Tibial nerve (tissue), 4 donors: Measurements from ENCODE around the gene UGGT1. TPM values are rescaled to one million over a fixed set of nuclear protein-coding genes. Genes with fewer than 3 reads are reported as not detected.

Experiments
- DNase-seq, 2 donors: peaks; one replicate each; pipeline ENCODE4 v3.0.0-alpha.2; 2019; ENCODE audit warnings: low spot score in 2 of 2
- H3K27ac ChIP-seq, 4 donors: fragments of 200-600 bp; sonication (generic) in 3 of 4; one replicate each; pipeline ENCODE4 v1.5.1; 2017 to 2019; ENCODE audit warnings: mild to moderate bottlenecking in 1 of 4
- H3K27me3 ChIP-seq, 2 donors: fragments of 200-600 bp; sonication (generic) in 1 of 2; one replicate each; pipeline versions ENCODE4 v1.5.1 to v1.6.0; 2017 to 2019
- H3K36me3 ChIP-seq, 3 donors: fragments of 200-600 bp; sonication (generic); one replicate each; pipeline ENCODE4 v1.5.1; 2018 to 2019
- H3K4me1 ChIP-seq, 4 donors: fragments of 200-600 bp; sonication (generic) in 3 of 4; one replicate each; pipeline ENCODE4 v1.5.1; 2017 to 2019
- H3K4me3 ChIP-seq, 4 donors: fragments of 200-600 bp; sonication (generic) in 3 of 4; one replicate each; pipeline ENCODE4 v1.5.1; 2017 to 2019; ENCODE audit warnings: mild to moderate bottlenecking in 1 of 4, moderate library complexity in 1 of 4
- H3K9me3 ChIP-seq, 4 donors: fragments of 200-600 bp; sonication (generic) in 3 of 4; one replicate each; pipeline ENCODE4 v1.5.1; 2017 to 2019
- EP300 ChIP-seq, 2 donors: sonication (generic); formaldehyde crosslinking; IDR thresholded peaks; one replicate each; pipeline ENCODE4 v1.6.1; 2017; ENCODE audit warnings: antibody characterized with exemption in 2 of 2, mild to moderate bottlenecking in 1 of 2
- POLR2A ChIP-seq, 2 donors: fragments of 450-650 bp; IDR thresholded peaks; one replicate each; pipeline ENCODE4 v1.6.1; 2017; ENCODE audit warnings: antibody characterized with exemption in 2 of 2, mild to moderate bottlenecking in 2 of 2, moderate library complexity in 2 of 2
- WGBS, 2 donors: methylation state at CpG; one replicate each; pipeline ENCODE4 v1.1.5; 2018; 5-methylcytosine and 5-hydroxymethylcytosine counted together
- total RNA-seq, 4 donors: library from RNA; depleted of rRNA; stranded (reverse); fragments of >200 nt; gene quantifications; one replicate each; pipeline ENCODE4 v1.1.0, GENCODE V29; 2016
- TF ChIP-seq, protein P1 (sequence below), 5 experiments: fragments of 200-600 bp in 3 of 5; fragments of 450-650 bp in 2 of 5; sonication (generic) in 3 of 5; IDR thresholded peaks; one replicate each; pipeline ENCODE4 v1.5.1; 2016 to 2019; ENCODE audit warnings: antibody characterized with exemption in 5 of 5, mild to moderate bottlenecking in 3 of 5, moderate library complexity in 2 of 5

The UGGT1 gene
- total RNA-seq, 4 donors from 2014 or later = 57.1 to 92.7 (median 66.2) TPM

DNA sequence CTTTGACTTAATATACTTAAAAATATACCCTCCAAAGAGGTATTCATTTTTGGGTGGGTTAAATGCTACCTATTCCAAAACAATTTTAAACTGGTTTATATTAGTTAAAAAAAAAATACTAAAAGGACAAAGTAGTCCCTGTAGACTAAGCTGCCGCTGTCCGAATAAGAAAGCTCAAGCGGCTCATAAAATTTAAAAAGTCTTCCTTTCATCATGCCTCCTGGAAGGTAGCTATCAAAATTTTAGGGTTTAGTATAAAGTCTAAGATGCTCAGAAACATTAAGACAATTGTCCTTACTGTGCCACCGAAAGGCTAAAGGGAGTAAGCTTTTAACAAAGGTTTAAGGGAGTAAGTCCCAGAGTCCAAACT lies 440 bp upstream of the UGGT1 start:
- Histone ChIP-seq H3K9me3 (no peaks in the 10 kb centered on the region), H3K4me3 (peak overlapping the region; percentile 84 to 100 (median 98)), H3K27me3 (no peaks in the 10 kb centered on the region), H3K36me3 (peaks cover 0 to 9% (median 0%) of the 10 kb centered on the region in 3 donors), H3K4me1 (peaks cover 0 to 36% (median 2%) of the 10 kb centered on the region in 4 donors), H3K27ac (peak overlapping the region; percentile 38 to 93 (median 84))
- TF ChIP-seq POLR2A (IDR thresholded peaks at IDR 0.05) (no peak), EP300 (IDR thresholded peaks at IDR 0.05) (no peak)
- TF ChIP-seq, protein P1, sequence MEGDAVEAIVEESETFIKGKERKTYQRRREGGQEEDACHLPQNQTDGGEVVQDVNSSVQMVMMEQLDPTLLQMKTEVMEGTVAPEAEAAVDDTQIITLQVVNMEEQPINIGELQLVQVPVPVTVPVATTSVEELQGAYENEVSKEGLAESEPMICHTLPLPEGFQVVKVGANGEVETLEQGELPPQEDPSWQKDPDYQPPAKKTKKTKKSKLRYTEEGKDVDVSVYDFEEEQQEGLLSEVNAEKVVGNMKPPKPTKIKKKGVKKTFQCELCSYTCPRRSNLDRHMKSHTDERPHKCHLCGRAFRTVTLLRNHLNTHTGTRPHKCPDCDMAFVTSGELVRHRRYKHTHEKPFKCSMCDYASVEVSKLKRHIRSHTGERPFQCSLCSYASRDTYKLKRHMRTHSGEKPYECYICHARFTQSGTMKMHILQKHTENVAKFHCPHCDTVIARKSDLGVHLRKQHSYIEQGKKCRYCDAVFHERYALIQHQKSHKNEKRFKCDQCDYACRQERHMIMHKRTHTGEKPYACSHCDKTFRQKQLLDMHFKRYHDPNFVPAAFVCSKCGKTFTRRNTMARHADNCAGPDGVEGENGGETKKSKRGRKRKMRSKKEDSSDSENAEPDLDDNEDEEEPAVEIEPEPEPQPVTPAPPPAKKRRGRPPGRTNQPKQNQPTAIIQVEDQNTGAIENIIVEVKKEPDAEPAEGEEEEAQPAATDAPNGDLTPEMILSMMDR (IDR thresholded peaks at IDR 0.05) = no peak
- DNase-seq = no peak
- 0 to 1% methylated on average over 4 of the region's 4 CpGs for WGBS, 2 donors

DNA sequence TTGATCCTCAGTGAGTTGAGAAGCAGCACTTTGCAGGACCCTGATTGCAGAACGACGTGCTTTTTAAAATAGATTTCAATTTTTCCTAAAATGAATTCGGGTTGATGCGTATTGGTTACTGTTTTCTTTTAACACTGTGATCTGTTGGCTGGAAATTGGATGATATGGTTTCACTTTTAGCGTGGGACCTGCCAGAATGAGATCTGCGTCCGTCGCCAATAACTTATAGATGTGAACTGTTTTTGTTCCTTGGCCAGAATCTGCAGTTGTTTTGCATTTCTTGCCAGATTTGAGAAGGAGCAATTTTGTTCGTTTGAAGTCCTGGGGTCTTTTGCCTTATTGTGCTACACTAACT lies 703 bp downstream of the UGGT1 start:
- Histone ChIP-seq H3K9me3 (no peaks in the 10 kb centered on the region), H3K27ac (peak overlapping the region in 3 of 4 donors; percentile 78 to 93 (median 89)), H3K4me1 (peaks cover 0 to 36% (median 2%) of the 10 kb centered on the region in 4 donors), H3K4me3 (peak overlapping the region; percentile 84 to 100 (median 98)), H3K36me3 (peaks cover 0 to 9% (median 0%) of the 10 kb centered on the region in 3 donors), H3K27me3 (no peaks in the 10 kb centered on the region)
- TF ChIP-seq, protein P1 (IDR thresholded peaks at IDR 0.05) = no peak
- TF ChIP-seq POLR2A (IDR thresholded peaks at IDR 0.05) (no peak), EP300 (IDR thresholded peaks at IDR 0.05) (no peak)
- 0% methylated on average over 9 of the region's 9 CpGs for WGBS, 2 donors
- DNase-seq = no peak

DNA sequence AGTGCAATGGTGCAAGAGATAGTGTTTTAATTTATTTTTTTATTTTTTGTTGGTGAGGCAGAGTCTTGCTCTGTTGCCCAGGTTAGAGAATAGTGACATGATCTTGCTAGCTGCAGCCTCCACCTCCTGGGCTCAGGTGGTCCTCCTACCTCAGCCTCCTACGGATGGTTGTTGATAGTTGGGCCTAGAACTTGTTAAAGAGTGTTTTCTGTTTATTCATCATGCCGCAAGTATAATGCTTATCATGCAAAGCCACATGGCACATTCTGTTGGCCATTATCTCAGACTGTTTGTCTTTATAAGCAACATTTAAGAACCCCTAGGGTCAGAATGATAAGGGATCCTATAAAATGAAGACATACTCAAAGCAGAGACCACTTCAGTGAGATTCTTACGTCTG lies 1.7 kb downstream of the UGGT1 start:
- TF ChIP-seq EP300 (IDR thresholded peaks at IDR 0.05) (no peak), POLR2A (IDR thresholded peaks at IDR 0.05) (no peak)
- TF ChIP-seq, protein P1 (IDR thresholded peaks at IDR 0.05) = no peak
- no peak overlapping the region for H3K27ac ChIP-seq
- no peaks in the 10 kb centered on the region for H3K27me3 ChIP-seq
- no peak overlapping the region for H3K4me3 ChIP-seq
- WGBS, 2 donors = 64 to 67% methylated on average over 3 of the region's 3 CpGs
- no peaks in the 10 kb centered on the region for H3K9me3 ChIP-seq
- H3K4me1 ChIP-seq = peaks cover 0 to 36% (median 2%) of the 10 kb centered on the region in 4 donors
- no peak for DNase-seq
- H3K36me3 ChIP-seq = peaks cover 0 to 9% (median 0%) of the 10 kb centered on the region in 3 donors

DNA sequence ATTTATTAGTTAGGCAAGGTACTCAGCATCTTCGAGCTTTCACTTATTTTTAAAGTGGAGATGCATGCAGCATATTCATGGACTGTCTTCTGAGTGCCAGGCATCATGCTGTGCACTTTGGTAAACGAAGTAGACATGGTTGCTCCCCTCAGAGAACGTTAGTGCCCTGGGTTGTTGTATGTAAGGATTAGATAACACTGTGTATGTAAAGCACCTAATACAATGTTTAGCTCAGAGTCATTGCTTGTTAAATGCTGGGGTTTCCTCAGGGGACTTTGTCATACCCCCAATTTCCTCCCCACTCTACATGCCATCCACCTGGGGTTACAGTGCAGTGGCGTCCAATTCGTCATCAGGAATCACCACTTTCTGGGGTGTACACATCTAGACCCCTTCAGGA lies 2.8 kb downstream of the UGGT1 start:
- Histone ChIP-seq H3K9me3 (no peaks in the 10 kb centered on the region), H3K27me3 (no peaks in the 10 kb centered on the region), H3K4me3 (no peak overlapping the region), H3K4me1 (peaks cover 0 to 36% (median 2%) of the 10 kb centered on the region in 4 donors), H3K27ac (no peak overlapping the region), H3K36me3 (peaks cover 0 to 20% (median 2%) of the 10 kb centered on the region in 3 donors)
- no peak for TF ChIP-seq POLR2A (IDR thresholded peaks at IDR 0.05)
- no peak for TF ChIP-seq EP300 (IDR thresholded peaks at IDR 0.05)
- TF ChIP-seq, protein P1 (IDR thresholded peaks at IDR 0.05) = no peak
- DNase-seq = no peak
- WGBS, 2 donors = 77 to 79% methylated on average over 5 of the region's 5 CpGs

DNA sequence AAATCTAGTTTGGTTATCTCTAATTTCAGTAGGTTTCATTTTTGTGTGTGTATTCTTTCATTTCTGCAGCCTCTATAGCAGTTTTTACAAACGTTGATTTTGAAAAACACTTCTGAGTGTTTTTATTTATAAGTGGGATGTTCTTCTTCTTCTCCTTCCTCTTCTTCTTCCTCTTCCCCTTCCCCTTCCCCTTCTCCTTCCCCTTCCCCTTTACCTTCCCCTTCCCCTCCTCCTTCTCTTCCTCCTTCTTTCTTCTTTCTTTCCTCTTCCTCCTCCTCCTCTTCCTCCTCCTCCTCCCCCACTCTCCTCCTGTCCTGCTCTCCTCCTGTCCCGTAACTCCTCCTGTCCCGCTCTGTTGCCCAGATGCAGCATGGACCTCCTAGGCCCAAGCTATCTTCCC lies 4.2 kb downstream of the UGGT1 start:
- peaks cover 0 to 31% (median under 1%) of the 10 kb centered on the region in 4 donors for H3K4me1 ChIP-seq
- H3K36me3 ChIP-seq = peaks cover 2 to 35% (median 9%) of the 10 kb centered on the region in 3 donors
- WGBS, 2 donors = 45 to 47% methylated on average over 3 of the region's 3 CpGs
- DNase-seq = no peak
- no peaks in the 10 kb centered on the region for H3K9me3 ChIP-seq
- no peak overlapping the region for H3K27ac ChIP-seq
- no peak for TF ChIP-seq POLR2A (IDR thresholded peaks at IDR 0.05)
- TF ChIP-seq, protein P1 (IDR thresholded peaks at IDR 0.05) = no peak
- H3K4me3 ChIP-seq = no peak overlapping the region
- H3K27me3 ChIP-seq = no peaks in the 10 kb centered on the region
